Measurements from ENCODE around the gene PHF21B.

The PHF21B gene

GRCh38 chr22:44985906-44986527 lies 23.8 kb downstream of the PHF21B start:
- no peaks in the 10 kb centered on the region for H3K27me3 Mint-ChIP-seq (ENCODE audit: low read depth)
- H3K9me3 Mint-ChIP-seq: no peaks in the 10 kb centered on the region
- peaks cover 22% of the 10 kb centered on the region for H3K36me3 Mint-ChIP-seq (ENCODE audit: low read depth)
- no peaks in the 10 kb centered on the region for H3K4me1 Mint-ChIP-seq
- no peak overlapping the region for H3K27ac Mint-ChIP-seq
- H3K4me3 Mint-ChIP-seq: no peak overlapping the region
- no peak for TF ChIP-seq CTCF (IDR thresholded peaks at IDR 0.05; ENCODE audit: unreplicated experiment in 3 of 3)

GRCh38 chr22:44983878-44984482 lies 25.8 kb downstream of the PHF21B start:
- no peaks in the 10 kb centered on the region for H3K9me3 Mint-ChIP-seq
- H3K4me1 Mint-ChIP-seq: no peaks in the 10 kb centered on the region
- no peak for TF ChIP-seq CTCF (IDR thresholded peaks at IDR 0.05; ENCODE audit: unreplicated experiment in 3 of 3)
- H3K27me3 Mint-ChIP-seq (ENCODE audit: low read depth): peaks cover 3% of the 10 kb centered on the region
- H3K36me3 Mint-ChIP-seq (ENCODE audit: low read depth): peaks cover 10% of the 10 kb centered on the region
- no peak overlapping the region for H3K4me3 Mint-ChIP-seq
- H3K27ac Mint-ChIP-seq: no peak overlapping the region

GRCh38 chr22:44982445-44982844 lies 27.4 kb downstream of the PHF21B start:
- Mint-ChIP-seq H3K27ac (no peak overlapping the region), H3K4me3 (no peak overlapping the region), H3K9me3 (no peaks in the 10 kb centered on the region), H3K36me3 (ENCODE audit: low read depth) (no peaks in the 10 kb centered on the region), H3K4me1 (no peaks in the 10 kb centered on the region), H3K27me3 (ENCODE audit: low read depth) (peaks cover 3% of the 10 kb centered on the region)
- TF ChIP-seq CTCF (IDR thresholded peaks at IDR 0.05; ENCODE audit: unreplicated experiment in 3 of 3): no peak

- no peak overlapping the region for H3K4me3 Mint-ChIP-seq
- no peak for TF ChIP-seq CTCF (IDR thresholded peaks at IDR 0.05; ENCODE audit: unreplicated experiment in 3 of 3)
Observed at GRCh38 chr22:44981857-44982256, 27.9 kb downstream of the PHF21B start.

GRCh38 chr22:44979154-44979553 lies 30.7 kb downstream of the PHF21B start:
- no peak for TF ChIP-seq CTCF (IDR thresholded peaks at IDR 0.05; ENCODE audit: unreplicated experiment in 3 of 3)

More at GRCh38 chr22:44981857-44982256, 27.9 kb downstream of the PHF21B start:
- Mint-ChIP-seq H3K9me3 (no peaks in the 10 kb centered on the region), H3K27me3 (ENCODE audit: low read depth) (peaks cover 3% of the 10 kb centered on the region), H3K36me3 (ENCODE audit: low read depth) (no peaks in the 10 kb centered on the region), H3K27ac (no peak overlapping the region), H3K4me1 (no peaks in the 10 kb centered on the region)

More at GRCh38 chr22:44979154-44979553, 30.7 kb downstream of the PHF21B start:
- Mint-ChIP-seq H3K27me3 (ENCODE audit: low read depth) (peaks cover 6% of the 10 kb centered on the region), H3K4me3 (no peak overlapping the region), H3K36me3 (ENCODE audit: low read depth) (no peaks in the 10 kb centered on the region), H3K4me1 (no peaks in the 10 kb centered on the region), H3K27ac (no peak overlapping the region), H3K9me3 (no peaks in the 10 kb centered on the region)
